Left ventricle myocardium inferior (tissue), 1 donor: ENCODE results near the gene LRP1B. TPM values are rescaled to one million over a fixed set of nuclear protein-coding genes. Genes with fewer than 3 reads are reported as not detected.

Source experiments
- DNase-seq: peaks from one replicate; pipeline ENCODE4 v3.0.0-alpha.2; 2020
- H3K27ac ChIP-seq: fragments of 200-600 bp; replicated peaks from 2 replicates; pipeline ENCODE4 v1.8.0; 2021
- H3K27me3 ChIP-seq: fragments of 200-600 bp; 2 replicates; pipeline ENCODE4 v1.8.0; 2021; ENCODE audit warnings: low read depth
- H3K36me3 ChIP-seq: fragments of 200-600 bp; 2 replicates; pipeline ENCODE4 v1.8.0; 2021
- H3K4me1 ChIP-seq: fragments of 200-600 bp; 2 replicates; pipeline ENCODE4 v1.8.0; 2021
- H3K4me3 ChIP-seq: fragments of 200-600 bp; 2 replicates; pipeline ENCODE4 v1.8.0; 2021; ENCODE audit warnings: mild to moderate bottlenecking, moderate library complexity
- H3K9me3 ChIP-seq: fragments of 200-600 bp; replicated peaks from 2 replicates; pipeline ENCODE4 v1.8.0; 2021
- intact Hi-C: fragments of 100-400 bp; cut with micrococcal nuclease; formaldehyde crosslinking; loops from one replicate; pipeline ENCODE4 v1.11.0; 2022
- microRNA-seq: library from miRNA; unstranded; fragments of <30 nt; microRNA quantifications from one replicate; pipeline ENCODE4 v1.2.0, GENCODE V29; 2020
- total RNA-seq: library from RNA; stranded (reverse); fragmentation: NEBNext Ultra II Directional; extraction: Animal tissue kit (Norgen Biotek cat#: 25700); gene quantifications from one replicate; pipeline ENCODE4 v1.2.1, GENCODE V29; 2021
- TF ChIP-seq, protein P1 (sequence below): fragments of 200-600 bp; IDR thresholded peaks from 2 replicates; pipeline ENCODE4 v1.8.0; 2021; ENCODE audit warnings: antibody characterized with exemption, mild to moderate bottlenecking, borderline replicate concordance
- donor health status: DM: no; HTN: yes; CAD: no; lungs with severe emphysema.

LRP1B gene
- total RNA-seq, 1 donor from 2014 or later = 0.08 TPM

DNA sequence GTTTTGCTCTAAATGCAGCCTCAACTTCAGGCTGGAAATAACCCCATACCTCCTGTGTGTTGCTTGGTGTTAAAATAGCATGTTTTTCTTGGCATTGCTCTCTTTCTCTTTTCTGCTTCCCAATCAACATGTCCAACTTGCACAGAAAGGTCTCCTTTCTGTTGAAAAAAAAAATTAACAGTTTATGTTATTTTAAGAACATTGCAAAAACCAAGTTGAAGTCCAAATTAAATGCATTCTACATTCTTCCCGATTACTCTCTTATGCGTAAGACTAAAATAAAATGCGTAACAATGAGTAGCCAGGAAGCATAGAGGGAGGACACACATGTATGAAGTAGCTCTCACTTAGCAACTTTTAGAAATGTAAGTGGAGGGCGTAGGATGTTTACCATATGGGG, 1944.5 kb downstream of the LRP1B start:
- intact Hi-C loops = no loop called here
- Histone ChIP-seq H3K9me3 (no peaks in the 10 kb centered on the region), H3K27me3 (no peaks in the 10 kb centered on the region), H3K4me3 (no peak overlapping the region), H3K4me1 (peaks cover 14% of the 10 kb centered on the region), H3K27ac (no peak overlapping the region), H3K36me3 (no peaks in the 10 kb centered on the region)
- DNase-seq = no peak
- TF ChIP-seq, protein P1, sequence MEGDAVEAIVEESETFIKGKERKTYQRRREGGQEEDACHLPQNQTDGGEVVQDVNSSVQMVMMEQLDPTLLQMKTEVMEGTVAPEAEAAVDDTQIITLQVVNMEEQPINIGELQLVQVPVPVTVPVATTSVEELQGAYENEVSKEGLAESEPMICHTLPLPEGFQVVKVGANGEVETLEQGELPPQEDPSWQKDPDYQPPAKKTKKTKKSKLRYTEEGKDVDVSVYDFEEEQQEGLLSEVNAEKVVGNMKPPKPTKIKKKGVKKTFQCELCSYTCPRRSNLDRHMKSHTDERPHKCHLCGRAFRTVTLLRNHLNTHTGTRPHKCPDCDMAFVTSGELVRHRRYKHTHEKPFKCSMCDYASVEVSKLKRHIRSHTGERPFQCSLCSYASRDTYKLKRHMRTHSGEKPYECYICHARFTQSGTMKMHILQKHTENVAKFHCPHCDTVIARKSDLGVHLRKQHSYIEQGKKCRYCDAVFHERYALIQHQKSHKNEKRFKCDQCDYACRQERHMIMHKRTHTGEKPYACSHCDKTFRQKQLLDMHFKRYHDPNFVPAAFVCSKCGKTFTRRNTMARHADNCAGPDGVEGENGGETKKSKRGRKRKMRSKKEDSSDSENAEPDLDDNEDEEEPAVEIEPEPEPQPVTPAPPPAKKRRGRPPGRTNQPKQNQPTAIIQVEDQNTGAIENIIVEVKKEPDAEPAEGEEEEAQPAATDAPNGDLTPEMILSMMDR = no peak

DNA sequence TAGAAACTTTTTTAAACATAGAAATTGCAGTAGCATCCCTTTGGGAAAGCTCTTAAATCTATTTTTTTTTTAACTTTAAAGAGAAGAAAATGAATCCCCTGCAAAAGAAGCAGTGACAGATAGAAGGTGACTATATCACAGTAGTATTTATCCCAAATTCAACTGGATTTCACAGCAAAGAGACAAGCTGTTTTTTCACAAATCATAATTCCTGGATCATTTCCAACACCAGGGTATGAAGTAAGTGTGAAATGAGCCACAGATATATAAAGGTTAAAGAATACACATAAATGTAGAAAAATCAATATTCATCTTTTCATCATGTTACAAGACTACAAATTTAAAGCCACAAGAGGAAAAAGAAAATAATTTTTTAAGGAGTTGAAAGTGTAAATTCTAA, 1945.7 kb downstream of the LRP1B start:
- no peak overlapping the region for H3K4me3 ChIP-seq
- no peak overlapping the region for H3K27ac ChIP-seq
- H3K27me3 ChIP-seq = no peaks in the 10 kb centered on the region
- H3K9me3 ChIP-seq = no peaks in the 10 kb centered on the region
- TF ChIP-seq, protein P1 = no peak
- H3K36me3 ChIP-seq = no peaks in the 10 kb centered on the region
- intact Hi-C loops = no loop called here
- DNase-seq = no peak
- peaks cover 14% of the 10 kb centered on the region for H3K4me1 ChIP-seq

DNA sequence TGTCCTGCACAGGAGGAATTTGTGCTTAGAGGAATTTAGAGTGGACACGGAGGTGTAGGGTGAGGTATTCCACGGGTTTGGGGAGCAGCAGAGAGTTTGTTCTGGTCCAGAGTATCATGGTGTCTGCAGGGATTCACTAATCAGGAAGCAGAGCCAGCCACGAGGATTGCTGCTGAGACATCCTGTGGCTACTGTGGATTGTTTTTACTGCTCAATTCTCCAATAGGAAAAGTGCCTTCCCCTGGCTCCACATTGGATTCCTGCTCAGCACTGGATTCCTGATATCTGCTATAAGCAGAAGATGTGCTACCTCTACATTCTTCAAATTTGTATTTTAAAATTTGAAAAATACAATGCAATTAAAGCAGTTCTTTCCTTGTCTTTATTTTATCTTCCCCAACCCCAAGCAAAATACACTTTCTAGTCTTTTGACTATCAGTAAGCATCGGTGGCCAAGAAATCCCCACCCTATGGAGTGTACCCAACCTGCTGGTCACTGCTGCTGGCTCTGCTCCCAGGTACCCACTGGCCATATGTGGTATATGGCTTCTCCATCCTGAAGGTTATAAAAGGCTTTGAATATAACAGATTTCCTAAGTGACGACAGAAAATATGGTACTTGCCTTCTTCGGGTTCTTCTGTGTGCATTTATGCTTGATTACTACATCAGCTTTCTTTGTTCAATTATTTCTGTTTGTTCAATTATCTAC, 1947.6 kb downstream of the LRP1B start:
- intact Hi-C loops = no loop called here
- no peaks in the 10 kb centered on the region for H3K36me3 ChIP-seq
- no peak for DNase-seq
- H3K9me3 ChIP-seq = no peaks in the 10 kb centered on the region
- H3K27ac ChIP-seq = no peak overlapping the region
- peaks cover 14% of the 10 kb centered on the region for H3K4me1 ChIP-seq
- TF ChIP-seq, protein P1 = no peak
- no peaks in the 10 kb centered on the region for H3K27me3 ChIP-seq
- no peak overlapping the region for H3K4me3 ChIP-seq

Small RNAs within 50 kb of the gene (microRNA-seq; reads per million reads assigned to microRNA genes)
- not detected for gene MIR7157
